PC-3 (cell line): Measurements from ENCODE around the gene DGKD.

Experiments
- EZH2 ChIP-seq: fragments of 300-600 bp; sonication (generic); IDR thresholded peaks from one replicate; pipeline ENCODE4 v1.6.1; 2017; ENCODE audit warnings: antibody characterized with exemption, mild to moderate bottlenecking, low read length; ENCODE audit not compliant: unreplicated experiment
- TF ChIP-seq, protein P1 (sequence below): fragments of 300-600 bp; sonication (generic); conservative IDR thresholded peaks from 2 replicates; pipeline ENCODE4 v1.5.1; 2017; ENCODE audit warnings: antibody characterized with exemption, low read depth, mild to moderate bottlenecking, low read length

DNA sequence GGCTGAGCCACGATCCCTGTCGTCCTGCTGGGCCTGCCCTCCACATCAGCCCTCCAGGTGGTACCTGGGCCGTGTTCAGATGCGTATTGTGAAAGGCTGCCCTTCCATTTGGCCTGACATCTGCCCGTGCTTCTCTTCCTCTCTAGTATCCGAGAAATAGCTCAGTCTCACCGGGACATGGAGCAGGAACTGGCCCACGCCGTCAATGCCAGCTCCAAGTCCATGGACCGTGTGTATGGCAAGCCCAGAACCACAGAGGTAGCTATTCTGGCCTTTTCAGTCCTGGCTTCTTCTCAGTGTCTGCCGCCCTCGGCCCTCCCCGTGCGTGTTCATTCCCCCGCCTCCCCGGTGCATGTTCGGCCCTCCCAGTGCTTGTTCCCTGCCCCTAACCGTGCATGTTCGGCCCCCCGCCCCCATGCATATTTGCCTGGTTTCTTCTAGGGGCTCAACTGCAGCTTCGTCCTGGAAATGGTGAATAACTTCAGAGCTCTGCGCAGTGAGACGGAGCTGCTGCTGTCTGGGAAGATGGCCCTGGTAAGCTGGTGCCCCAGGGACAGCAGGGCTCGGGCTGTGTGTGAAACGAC lies 108.0 kb downstream of the DGKD start:
- TF ChIP-seq, protein P1, sequence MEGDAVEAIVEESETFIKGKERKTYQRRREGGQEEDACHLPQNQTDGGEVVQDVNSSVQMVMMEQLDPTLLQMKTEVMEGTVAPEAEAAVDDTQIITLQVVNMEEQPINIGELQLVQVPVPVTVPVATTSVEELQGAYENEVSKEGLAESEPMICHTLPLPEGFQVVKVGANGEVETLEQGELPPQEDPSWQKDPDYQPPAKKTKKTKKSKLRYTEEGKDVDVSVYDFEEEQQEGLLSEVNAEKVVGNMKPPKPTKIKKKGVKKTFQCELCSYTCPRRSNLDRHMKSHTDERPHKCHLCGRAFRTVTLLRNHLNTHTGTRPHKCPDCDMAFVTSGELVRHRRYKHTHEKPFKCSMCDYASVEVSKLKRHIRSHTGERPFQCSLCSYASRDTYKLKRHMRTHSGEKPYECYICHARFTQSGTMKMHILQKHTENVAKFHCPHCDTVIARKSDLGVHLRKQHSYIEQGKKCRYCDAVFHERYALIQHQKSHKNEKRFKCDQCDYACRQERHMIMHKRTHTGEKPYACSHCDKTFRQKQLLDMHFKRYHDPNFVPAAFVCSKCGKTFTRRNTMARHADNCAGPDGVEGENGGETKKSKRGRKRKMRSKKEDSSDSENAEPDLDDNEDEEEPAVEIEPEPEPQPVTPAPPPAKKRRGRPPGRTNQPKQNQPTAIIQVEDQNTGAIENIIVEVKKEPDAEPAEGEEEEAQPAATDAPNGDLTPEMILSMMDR, result no peak
- no peak for TF ChIP-seq EZH2
